NCI-H2081 (cell line): ENCODE results near the gene LINGO4.

Source experiments
- DNase-seq, 2 experiments: peaks; one replicate each; lab custom pipeline; 2025; lab: John Stamatoyannopoulos, UW

The LINGO4 gene

GRCh38 chr1:151813271-151813977 is 8.2 kb upstream of the LINGO4 start:
- no peak for DNase-seq

GRCh38 chr1:151811181-151811580 is 6.0 kb upstream of the LINGO4 start:
- no peak for DNase-seq

- DNase-seq, result no peak
Observed at GRCh38 chr1:151809985-151810556, 4.9 kb upstream of the LINGO4 start.

DNA sequence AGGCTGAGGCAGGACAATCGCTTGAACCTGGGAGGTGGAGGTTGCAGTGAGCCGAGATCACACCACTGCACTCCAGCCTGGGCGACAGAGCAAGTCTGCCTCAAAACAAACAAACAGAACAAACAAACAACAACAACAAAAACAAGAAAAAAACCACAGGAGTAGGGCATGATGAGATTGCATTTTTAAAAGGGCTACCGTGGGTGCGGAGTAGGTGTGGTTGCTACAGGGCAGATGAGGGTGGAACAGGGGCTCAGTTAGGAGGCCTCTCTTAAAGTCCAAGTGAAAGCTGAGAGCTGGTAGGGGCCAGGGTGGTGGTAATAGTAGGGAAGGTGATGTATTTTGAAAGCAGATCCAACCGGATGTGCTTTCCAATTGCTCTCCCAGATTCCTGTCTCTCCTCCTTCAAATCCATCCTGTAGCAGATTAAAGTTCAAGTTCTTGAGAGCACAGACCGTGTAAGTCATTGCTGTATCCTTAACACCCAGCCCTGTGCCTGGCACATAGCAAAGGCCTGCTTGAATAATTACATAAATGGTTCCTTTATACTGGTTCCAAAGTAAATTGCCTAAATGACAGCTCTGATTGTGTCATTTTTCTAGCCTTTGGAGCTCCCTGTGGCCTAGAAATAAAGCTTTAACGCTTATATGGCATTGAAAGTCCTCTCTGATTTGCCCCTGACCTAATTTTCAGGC is 4.2 kb upstream of the LINGO4 start:
- DNase-seq, result peak in 1 of 2 experiments; percentile 23

GRCh38 chr1:151807766-151808165 is 2.5 kb upstream of the LINGO4 start:
- no peak for DNase-seq

GRCh38 chr1:151807131-151807530 is 1.9 kb upstream of the LINGO4 start:
- no peak for DNase-seq

- DNase-seq, result no peak
Observed at GRCh38 chr1:151806170-151806569, 951 bp upstream of the LINGO4 start.

- no peak for DNase-seq
Observed at GRCh38 chr1:151803915-151804314, 1.3 kb downstream of the LINGO4 start.

DNA sequence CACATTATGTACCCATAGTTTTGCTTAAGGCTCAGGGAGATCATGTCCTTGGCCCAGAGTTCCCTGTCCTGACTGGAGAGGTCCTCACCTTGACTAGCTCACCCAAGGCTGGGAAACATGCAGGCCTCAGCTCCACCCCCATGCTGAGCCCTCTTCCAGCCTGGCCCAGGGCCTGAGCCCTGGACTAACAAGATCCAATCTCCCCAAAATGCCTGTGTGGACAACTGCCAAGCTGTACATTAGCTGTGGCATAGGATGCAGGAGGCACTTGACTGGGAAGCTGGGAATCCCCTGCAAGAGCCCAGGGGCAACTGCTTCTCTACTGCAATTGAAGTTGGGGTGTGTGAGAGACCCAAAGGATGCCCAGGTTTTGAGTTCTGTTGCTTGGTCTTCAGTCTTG is 2.1 kb downstream of the LINGO4 start:
- no peak for DNase-seq

GRCh38 chr1:151802372-151802771 is 2.8 kb downstream of the LINGO4 start:
- no peak for DNase-seq

DNA sequence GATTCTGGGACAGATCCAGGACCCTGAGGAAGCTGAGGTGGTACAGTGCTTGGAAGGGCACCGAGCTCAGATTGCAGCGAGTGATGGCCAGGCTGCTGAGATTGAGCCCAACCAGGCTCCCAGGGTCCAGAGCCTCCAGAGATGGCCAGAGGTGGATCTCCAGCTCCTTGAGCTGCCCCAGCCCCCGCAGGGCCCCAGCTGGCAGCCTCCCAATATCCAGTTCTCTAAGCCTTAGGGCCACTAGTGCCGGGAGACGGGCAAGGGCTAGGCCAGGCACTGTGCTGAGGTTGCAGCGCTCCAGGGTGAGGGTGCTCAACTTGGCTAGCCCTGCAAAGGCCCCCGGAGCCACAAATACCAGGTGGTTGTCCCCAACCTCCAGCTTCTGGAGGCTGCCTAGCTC is 3.4 kb downstream of the LINGO4 start:
- no peak for DNase-seq

DNA sequence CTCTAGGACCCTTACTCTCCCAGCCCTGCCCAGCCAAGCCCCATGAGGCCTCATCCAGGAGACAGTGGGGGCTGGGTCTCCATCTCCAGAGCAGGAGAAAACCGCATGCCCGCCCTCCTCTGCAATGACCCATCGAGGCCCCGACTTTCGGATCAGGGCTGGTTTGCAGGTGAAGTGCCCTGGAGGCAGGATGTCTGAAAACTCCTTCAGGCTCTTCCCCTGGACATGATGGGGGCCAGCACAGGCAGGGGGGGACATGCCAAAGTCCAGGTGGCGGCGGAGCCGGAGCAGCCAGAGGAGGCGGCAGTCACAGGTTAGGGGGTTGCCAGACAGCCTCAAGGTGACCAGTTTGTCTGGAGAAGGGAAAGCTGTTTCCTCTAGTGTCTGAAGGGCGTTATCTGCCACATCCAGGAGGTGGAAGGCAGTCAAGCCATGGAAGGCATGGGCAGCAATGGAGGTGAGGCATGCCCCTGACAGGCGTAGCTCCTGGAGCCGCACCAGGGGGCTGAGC is 3.9 kb downstream of the LINGO4 start:
- DNase-seq, result no peak

DNA sequence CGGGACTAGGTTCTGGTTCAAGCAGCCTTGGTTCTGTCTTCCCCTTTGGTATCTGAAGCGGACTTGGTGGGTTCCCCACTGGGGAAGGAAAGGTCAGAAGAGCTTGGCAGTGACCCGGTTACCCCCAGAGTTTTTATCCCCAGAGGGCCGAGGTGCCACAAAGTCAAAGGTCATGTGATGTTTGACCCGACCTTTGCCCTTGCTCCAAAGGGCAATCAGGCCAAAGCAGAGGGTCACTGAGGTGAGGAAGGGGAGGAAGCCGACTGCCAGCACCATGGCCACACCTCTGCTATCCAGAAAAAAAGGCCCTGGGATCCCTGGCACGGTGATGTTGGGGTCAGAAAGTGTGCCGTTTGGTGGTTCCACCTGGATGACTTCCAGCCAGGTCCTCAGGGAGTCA is 4.4 kb downstream of the LINGO4 start:
- no peak for DNase-seq

DNA sequence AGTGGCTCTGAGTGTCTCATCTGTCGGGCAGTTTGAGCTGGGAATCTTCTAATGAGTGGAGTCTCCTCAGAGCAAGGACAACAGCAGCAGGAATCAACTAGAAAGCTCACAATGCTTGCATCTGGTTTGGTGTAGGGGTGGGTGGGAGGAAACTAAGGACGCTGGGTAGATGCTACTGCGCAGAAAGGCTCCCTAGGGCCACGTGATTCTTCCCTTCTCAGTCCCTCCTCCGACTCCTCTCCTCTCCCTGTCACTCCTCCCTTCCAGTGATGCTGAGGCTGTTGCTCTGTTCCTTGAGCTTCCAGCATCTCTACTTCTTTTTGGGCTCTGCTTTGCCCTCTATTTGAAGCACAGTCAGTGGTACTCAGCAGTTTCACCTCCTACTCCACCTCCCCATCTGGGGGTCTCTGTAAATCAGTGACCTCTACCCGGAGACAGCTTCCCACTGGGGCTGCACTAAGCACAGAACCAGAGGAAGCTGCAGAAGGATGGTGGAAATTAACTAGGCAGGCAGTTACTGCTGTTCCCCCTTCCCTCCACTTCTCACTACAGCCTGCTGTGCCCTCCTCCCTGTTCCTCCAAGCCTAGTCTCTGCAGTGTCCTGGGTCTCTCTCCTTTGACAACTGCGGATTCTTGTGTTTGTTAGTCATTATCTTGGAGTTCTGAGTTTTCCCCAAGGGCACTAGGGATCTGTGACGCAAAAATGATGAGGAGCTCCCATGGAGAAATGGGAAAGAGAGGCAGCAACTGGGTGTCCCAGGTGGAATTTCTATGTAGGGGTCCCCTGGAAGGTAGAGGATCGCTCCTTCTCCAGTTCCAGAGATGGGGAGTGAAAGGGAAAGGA is 5.8 kb downstream of the LINGO4 start:
- DNase-seq, result no peak

- DNase-seq, result no peak
Observed at GRCh38 chr1:151798571-151798970, 6.6 kb downstream of the LINGO4 start.

DNA sequence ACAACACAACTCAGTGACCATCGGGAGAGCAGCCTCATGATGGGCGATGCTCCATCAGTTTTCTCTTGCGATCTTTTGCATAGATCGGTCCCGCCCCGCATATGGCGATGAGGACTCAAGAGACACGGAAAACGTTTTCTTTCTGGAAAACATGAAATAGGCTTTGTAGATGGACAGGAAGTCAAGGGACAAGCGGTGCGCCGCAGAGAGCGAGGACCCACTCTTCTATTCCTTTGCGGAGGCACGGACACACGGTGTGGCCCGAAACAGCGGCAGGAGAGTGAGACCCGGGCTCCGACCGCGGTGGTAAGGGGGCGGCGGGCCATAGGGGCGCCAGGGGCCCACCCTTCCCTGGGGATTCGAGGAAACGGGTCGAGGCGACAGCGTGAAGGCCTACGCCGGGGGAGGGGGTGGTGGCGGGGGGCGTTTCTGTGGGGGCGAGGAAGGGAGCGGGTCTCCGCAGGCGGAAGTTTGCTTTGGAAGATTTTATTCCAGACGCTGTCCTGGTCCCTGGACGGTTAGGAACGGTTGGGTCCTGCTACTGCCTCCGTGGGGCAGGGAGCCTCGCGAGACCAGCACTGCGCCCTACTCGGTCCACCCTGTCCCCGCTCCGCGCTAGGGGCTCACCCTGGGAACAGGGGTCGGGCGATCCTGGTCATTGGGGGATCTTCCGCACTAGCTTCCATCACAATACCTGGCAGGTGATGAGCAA is 14.1 kb downstream of the LINGO4 start:
- peak; percentile 23 to 53 for DNase-seq

DNA sequence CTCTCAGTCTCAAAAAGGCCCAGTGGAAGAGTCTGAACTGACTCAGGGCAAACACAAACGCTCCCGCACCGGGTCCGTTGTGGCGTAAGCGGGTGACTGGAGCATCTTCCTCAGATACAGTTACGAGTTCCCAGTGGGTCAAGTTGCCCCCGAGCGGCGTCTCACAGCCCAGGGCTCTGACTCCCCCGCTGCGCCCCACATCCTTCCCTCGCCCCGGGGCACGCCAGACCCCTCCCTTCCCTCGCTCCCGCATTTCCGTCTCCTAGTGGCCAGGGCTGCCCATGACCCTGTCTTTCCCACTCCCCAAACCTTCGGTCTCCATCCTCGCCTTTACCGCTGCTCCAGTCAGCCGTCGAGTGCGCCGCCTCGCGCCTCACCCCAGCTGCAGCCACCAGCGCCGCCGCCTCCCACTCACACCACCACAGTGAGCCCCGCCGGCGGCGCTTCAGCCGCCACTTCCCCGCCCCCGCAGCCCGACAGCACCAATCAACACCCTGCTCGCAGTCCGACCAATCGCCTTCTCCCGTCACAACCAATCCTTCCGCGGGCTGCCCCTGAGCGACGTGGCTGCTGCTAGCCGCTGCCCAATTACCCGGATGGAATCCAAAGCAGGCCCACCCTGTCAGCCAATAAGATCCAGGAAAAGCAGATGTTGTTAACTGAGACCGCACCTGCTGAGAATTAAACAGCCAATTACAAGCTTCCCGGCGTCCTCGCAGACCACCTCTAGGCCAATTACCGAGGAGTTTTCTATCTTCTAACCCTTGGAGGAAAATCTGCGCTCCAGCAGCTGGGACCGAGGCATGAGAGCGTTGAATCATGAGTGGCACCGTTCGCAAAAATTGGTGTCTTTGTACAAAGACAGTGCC is 14.9 kb downstream of the LINGO4 start, which contains the start of gene TDRKH:
TSS of gene TDRKH (minus strand) at position 430 of the 869 bp plus-strand sequence. CDS start 7,478 bp downstream, outside the sequence.
- peak; percentile 100 for DNase-seq

DNA sequence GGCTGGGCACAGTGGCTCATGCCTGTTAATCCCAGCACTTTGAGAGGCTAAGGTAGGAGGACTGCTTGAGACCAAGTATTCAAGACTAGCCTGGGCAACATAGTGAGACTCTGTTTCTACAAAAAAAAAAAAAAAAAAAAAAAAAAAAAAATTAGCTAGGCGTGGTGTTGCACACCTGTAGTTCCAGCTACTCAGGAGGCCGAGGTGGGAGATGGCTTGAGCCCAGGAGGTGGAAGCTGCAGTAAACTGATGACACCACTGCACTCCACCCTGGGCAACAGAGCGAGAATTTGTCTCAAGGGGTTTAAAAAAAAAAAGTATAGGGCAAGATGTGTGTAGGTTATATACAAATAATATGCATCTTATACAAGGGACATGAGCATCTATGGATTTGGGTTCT is 17.5 kb downstream of the LINGO4 start:
- no peak for DNase-seq

DNA sequence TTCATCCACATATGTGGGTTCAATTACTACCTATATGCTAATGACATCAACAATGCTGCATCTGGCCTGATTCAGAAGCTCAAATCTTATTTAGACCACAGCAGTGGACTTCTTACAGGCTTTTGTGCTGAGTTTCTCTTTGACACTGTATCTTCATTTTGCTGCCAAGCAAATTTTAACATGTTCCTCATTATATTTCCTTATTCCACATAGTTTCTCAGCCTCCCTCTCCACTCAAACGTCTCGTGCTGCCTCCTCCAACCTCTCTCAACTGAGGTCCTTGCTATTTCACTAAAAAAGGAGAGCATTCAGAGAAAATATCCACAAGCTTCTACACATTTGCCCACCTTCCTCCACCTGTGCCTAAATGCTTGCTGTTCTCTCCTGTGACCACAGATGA is 21.4 kb downstream of the LINGO4 start:
- no peak for DNase-seq

GRCh38 chr1:151782741-151783140 is 22.5 kb downstream of the LINGO4 start:
- DNase-seq, result no peak
